Loucy (cell line): ENCODE results near the gene PCSK4.
A peak's percentile ranks its signal among the peaks of the same experiment; 100 is the strongest.

Source experiments
- H2AFZ ChIP-seq: fragments of 200-600 bp; sonication (generic); 2 replicates; pipeline ENCODE4 v1.6.0; 2016; ENCODE audit warnings: antibody characterized with exemption, mild to moderate bottlenecking, low read length, moderate library complexity
- H3F3A ChIP-seq: fragments of 200-600 bp; 2 replicates; pipeline ENCODE4 v1.6.0; 2016; ENCODE audit warnings: antibody characterized with exemption, low read depth, mild to moderate bottlenecking
- H3K27me3 ChIP-seq: fragments of 200-600 bp; sonication (generic); 2 replicates; pipeline ENCODE4 v1.6.1; 2014; ENCODE audit warnings: low read length, mild to moderate bottlenecking; ENCODE audit not compliant: insufficient read depth, poor library complexity, severe bottlenecking
- H3K36me3 ChIP-seq: fragments of 200-600 bp; sonication (generic); 2 replicates; pipeline ENCODE4 v1.6.1; 2016; ENCODE audit warnings: low read length; ENCODE audit not compliant: insufficient read depth
- H3K4me1 ChIP-seq: fragments of 200-600 bp; sonication (generic); 2 replicates; pipeline ENCODE4 v1.5.1; 2014; ENCODE audit warnings: low read length, mild to moderate bottlenecking; ENCODE audit not compliant: insufficient read depth, poor library complexity, severe bottlenecking
- H3K4me2 ChIP-seq: fragments of 200-600 bp; sonication (generic); 2 replicates; pipeline ENCODE4 v1.6.0; 2014; ENCODE audit warnings: antibody characterized with exemption, low read length, low read depth, mild to moderate bottlenecking; ENCODE audit not compliant: poor library complexity, severe bottlenecking
- H3K4me3 ChIP-seq: fragments of 200-600 bp; sonication (generic); 2 replicates; pipeline ENCODE4 v1.5.1; 2014; ENCODE audit warnings: low read length, mild to moderate bottlenecking, mixed read lengths; ENCODE audit not compliant: poor library complexity, severe bottlenecking
- H3K79me2 ChIP-seq: fragments of 200-600 bp; sonication (generic); 2 replicates; pipeline ENCODE4 v1.6.1; 2014; ENCODE audit warnings: low read length; ENCODE audit not compliant: insufficient read depth
- H3K9ac ChIP-seq: fragments of 200-600 bp; sonication (generic); 2 replicates; pipeline ENCODE4 v1.6.0; 2014; ENCODE audit warnings: mild to moderate bottlenecking, low read depth, low read length, moderate library complexity; ENCODE audit not compliant: poor library complexity, severe bottlenecking
- H3K9me2 ChIP-seq: fragments of 200-600 bp; sonication (generic); replicated peaks from 2 replicates; pipeline ENCODE4 v1.6.1; 2016; ENCODE audit warnings: low read depth, low read length, mixed read lengths
- H3K9me3 ChIP-seq: fragments of 200-600 bp; sonication (generic); 2 replicates; pipeline ENCODE4 v1.6.1; 2014; ENCODE audit warnings: mild to moderate bottlenecking, antibody characterized with exemption, low read length, low read depth; ENCODE audit not compliant: insufficient read depth
- H4K20me1 ChIP-seq: fragments of 200-600 bp; sonication (generic); 2 replicates; pipeline ENCODE4 v1.6.0; 2014; ENCODE audit warnings: antibody characterized with exemption, low read length, mild to moderate bottlenecking; ENCODE audit not compliant: insufficient read depth, poor library complexity, severe bottlenecking
- CTCF ChIP-seq: fragments of 200-600 bp; sonication (generic); conservative IDR thresholded peaks from 2 replicates; pipeline ENCODE4 v1.5.1; 2014; ENCODE audit warnings: mild to moderate bottlenecking, antibody characterized with exemption, low read length
- EZH2phosphoT487 ChIP-seq: fragments of 200-600 bp; IDR thresholded peaks from 2 replicates; pipeline ENCODE4 v1.6.1; 2018; ENCODE audit warnings: antibody characterized with exemption, mild to moderate bottlenecking, moderate library complexity, borderline replicate concordance

The PCSK4 gene

DNA sequence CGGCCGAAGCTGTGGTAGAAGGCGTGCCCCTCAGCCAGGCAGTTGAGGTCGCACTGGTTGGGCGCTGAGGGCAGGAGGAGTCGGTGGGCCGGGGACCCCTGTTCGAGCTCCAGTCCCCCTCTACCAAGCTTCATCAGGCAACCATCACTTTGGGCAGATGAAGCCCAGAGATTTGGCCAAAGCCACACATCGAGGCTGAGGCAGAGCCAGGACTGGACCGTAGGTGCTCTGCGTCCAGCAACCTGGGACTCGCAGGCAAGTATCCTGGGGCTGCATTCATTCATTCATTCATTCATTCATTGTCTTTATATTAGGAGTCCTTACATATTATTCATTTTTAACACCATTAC is 18.3 kb upstream of the PCSK4 start:
- no peak for TF ChIP-seq EZH2phosphoT487
- no peak for TF ChIP-seq CTCF
- peaks cover 4% of the 10 kb centered on the region for H3K4me1 ChIP-seq
- H3K9ac ChIP-seq = peak overlapping the region; percentile 50
- no peaks in the 10 kb centered on the region for H3K79me2 ChIP-seq
- peak overlapping the region; percentile 69 for H3K4me3 ChIP-seq
- H3F3A ChIP-seq = 0 out of 2 replicates have a peak, but pooled peaks cover 4% of the 10 kb centered on the region
- H3K4me2 ChIP-seq = peak overlapping the region; percentile 59
- H4K20me1 ChIP-seq = no peaks in the 10 kb centered on the region
- H3K9me2 ChIP-seq = no peaks in the 10 kb centered on the region
- peak overlapping the region; percentile 69 for H2AFZ ChIP-seq
- no peaks in the 10 kb centered on the region for H3K36me3 ChIP-seq
- no peaks in the 10 kb centered on the region for H3K27me3 ChIP-seq
- H3K9me3 ChIP-seq = no peaks in the 10 kb centered on the region

DNA sequence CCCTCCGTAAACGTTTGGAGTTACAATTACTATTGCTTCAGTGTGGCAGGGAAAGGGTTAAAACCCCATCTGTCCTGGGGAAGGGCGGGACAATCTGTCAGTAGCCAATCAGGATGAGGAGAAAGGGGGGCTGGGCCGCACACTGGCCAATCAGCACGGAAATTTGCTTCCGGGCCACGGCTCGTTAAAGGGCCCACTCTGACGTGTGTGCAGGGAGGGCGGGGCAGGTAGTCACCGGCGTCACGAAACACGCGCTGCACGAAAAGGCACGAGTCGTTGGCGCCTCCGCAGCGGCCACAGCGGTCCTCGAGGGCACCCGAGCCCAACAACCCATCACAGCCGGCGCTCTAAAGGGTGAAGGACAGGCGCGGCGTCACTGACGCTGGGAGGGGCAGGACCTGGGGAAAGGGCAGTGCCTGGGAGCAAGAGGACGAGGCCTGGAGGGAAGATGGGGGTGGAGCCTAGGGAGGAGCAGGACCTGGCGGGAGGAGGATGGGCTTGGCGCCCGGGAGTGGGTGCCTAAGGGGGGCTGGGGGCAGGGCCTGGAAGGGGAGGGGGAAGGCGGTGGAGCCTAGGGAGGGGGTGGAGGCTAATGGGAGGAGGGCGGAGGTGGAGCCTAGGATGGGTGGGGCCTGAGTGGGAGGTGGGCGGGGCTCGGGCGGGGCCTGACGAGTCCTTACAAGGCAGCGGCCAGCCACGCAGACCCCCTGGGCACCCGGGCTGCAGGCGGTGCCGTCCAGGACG is 17.8 kb upstream of the PCSK4 start:
- Histone ChIP-seq H3K79me2 (no peaks in the 10 kb centered on the region), H3K9ac (peak overlapping the region; percentile 50), H3K4me1 (peaks cover 8% of the 10 kb centered on the region), H3K4me3 (peak overlapping the region; percentile 69), H3K4me2 (peak overlapping the region; percentile 59), H3K36me3 (no peaks in the 10 kb centered on the region), H2AFZ (peak overlapping the region; percentile 90), H3K9me3 (no peaks in the 10 kb centered on the region), H3K9me2 (no peaks in the 10 kb centered on the region), H4K20me1 (no peaks in the 10 kb centered on the region), H3F3A (0 out of 2 replicates have a peak, but pooled peaks cover 4% of the 10 kb centered on the region), H3K27me3 (no peaks in the 10 kb centered on the region)
- TF ChIP-seq CTCF (no peak), EZH2phosphoT487 (no peak)

DNA sequence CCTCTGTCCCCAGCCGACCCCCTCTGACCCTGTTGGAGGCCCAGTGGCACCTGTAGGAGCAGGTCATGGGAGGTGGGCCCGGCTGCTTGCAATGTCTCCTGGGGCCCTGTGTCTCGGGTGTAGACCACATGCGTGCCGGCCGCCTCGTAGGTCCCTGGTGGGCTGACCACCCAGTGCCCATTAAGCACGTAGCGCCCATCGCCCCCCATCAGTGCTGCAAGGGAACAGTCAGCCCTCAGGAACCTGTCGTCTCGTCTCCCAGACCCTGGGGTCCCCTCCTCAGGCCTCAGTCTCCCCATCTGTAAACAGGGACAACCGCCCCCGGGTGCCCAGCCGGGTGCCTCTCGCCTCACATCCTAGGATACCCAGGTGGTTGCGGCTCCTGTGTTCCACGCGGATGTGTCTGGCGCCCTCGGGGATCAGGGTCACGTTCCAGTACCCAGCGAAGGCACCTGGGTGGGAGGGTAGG is 17.1 kb upstream of the PCSK4 start:
- H3K4me2 ChIP-seq = peak overlapping the region; percentile 59
- H3K4me3 ChIP-seq = peak overlapping the region; percentile 36
- 0 out of 2 replicates have a peak, but pooled peaks cover 4% of the 10 kb centered on the region for H3F3A ChIP-seq
- no peaks in the 10 kb centered on the region for H3K9me2 ChIP-seq
- no peaks in the 10 kb centered on the region for H3K79me2 ChIP-seq
- H2AFZ ChIP-seq = no peak overlapping the region
- no peaks in the 10 kb centered on the region for H3K9me3 ChIP-seq
- TF ChIP-seq CTCF (no peak), EZH2phosphoT487 (no peak)
- H3K27me3 ChIP-seq = no peaks in the 10 kb centered on the region
- H3K36me3 ChIP-seq = no peaks in the 10 kb centered on the region
- peaks cover 8% of the 10 kb centered on the region for H3K4me1 ChIP-seq
- H3K9ac ChIP-seq = no peak overlapping the region
- H4K20me1 ChIP-seq = no peaks in the 10 kb centered on the region
